Large intestine (tissue), 3 donors: ENCODE results near the gene CABP2. TPM values are rescaled to one million over a fixed set of nuclear protein-coding genes. Genes with fewer than 3 reads are reported as not detected.

Experiments used
- DNase-seq, 2 donors: peaks; one replicate each; pipeline versions ENCODE4 v3.0.0 to v3.0.0-alpha.2; 2013
- H3K27ac ChIP-seq: one replicate; pipeline ENCODE4 v1.5.1; 2013; ENCODE audit warnings: low read length
- H3K27me3 ChIP-seq: 2 replicates; pipeline ENCODE4 v1.6.1; 2013; ENCODE audit warnings: low read length; ENCODE audit not compliant: control insufficient read depth, insufficient read depth
- H3K36me3 ChIP-seq: 2 replicates; pipeline ENCODE4 v1.6.1; 2013; ENCODE audit warnings: low read length; ENCODE audit not compliant: control insufficient read depth, insufficient read depth
- H3K4me1 ChIP-seq: one replicate; pipeline ENCODE4 v1.6.1; 2013; ENCODE audit warnings: low read length; ENCODE audit not compliant: control insufficient read depth, insufficient read depth
- H3K4me3 ChIP-seq: one replicate; pipeline ENCODE4 v1.5.1; 2013; ENCODE audit warnings: low read length
- H3K9me3 ChIP-seq: one replicate; pipeline ENCODE4 v1.6.1; 2013; ENCODE audit warnings: mild to moderate bottlenecking, low read depth, low read length, moderate library complexity; ENCODE audit not compliant: control insufficient read depth
- WGBS: methylation state at CpG from one replicate; pipeline ENCODE4 v1.1.5; 2013; ENCODE audit warnings: low lambda C conversion rate; ENCODE audit not compliant: insufficient coverage; 5-methylcytosine and 5-hydroxymethylcytosine counted together
- polyA plus RNA-seq: library from polyadenylated mRNA; unstranded; fragments of 120-200 nt; gene quantifications from one replicate; pipeline ENCODE4 v1.2.1, GENCODE V29; 2013

CABP2 gene
- polyA plus RNA-seq, 1 donor, result 0.07 TPM

- no peak overlapping the region for H3K27ac ChIP-seq
- 100% methylated on average over 1 of the region's 18 CpGs for WGBS
- H3K4me1 ChIP-seq, result peaks cover 31% of the 10 kb centered on the region
- H3K9me3 ChIP-seq, result no peaks in the 10 kb centered on the region
- peaks cover 3% of the 10 kb centered on the region for H3K27me3 ChIP-seq
- no peak overlapping the region for H3K4me3 ChIP-seq
- DNase-seq, result no peak
- peaks cover 52% of the 10 kb centered on the region for H3K36me3 ChIP-seq
Measured at GRCh38 chr11:67502328-67502979, 20.8 kb downstream of the CABP2 start.

- Histone ChIP-seq H3K27ac (no peak overlapping the region), H3K4me3 (no peak overlapping the region), H3K9me3 (no peaks in the 10 kb centered on the region), H3K27me3 (peaks cover 3% of the 10 kb centered on the region), H3K4me1 (peaks cover 25% of the 10 kb centered on the region), H3K36me3 (peaks cover 52% of the 10 kb centered on the region)
- DNase-seq, result no peak
- no CpG with 5 or more reads among the region's 18 CpGs for WGBS
Measured at GRCh38 chr11:67501854-67502253, 21.4 kb downstream of the CABP2 start.

- H3K36me3 ChIP-seq, result peaks cover 53% of the 10 kb centered on the region
- WGBS, result 100% methylated on average over 3 of the region's 9 CpGs
- no peak for DNase-seq
Measured at GRCh38 chr11:67500831-67501715, 22.2 kb downstream of the CABP2 start.

GRCh38 chr11:67500484-67500821, 22.8 kb downstream of the CABP2 start:
- Histone ChIP-seq H3K27ac (no peak overlapping the region), H3K9me3 (no peaks in the 10 kb centered on the region), H3K4me3 (no peak overlapping the region), H3K4me1 (peaks cover 12% of the 10 kb centered on the region), H3K36me3 (peaks cover 58% of the 10 kb centered on the region), H3K27me3 (peaks cover 3% of the 10 kb centered on the region)
- DNase-seq, result no peak
- no CpG with 5 or more reads among the region's 1 CpG for WGBS

More at GRCh38 chr11:67500831-67501715, 22.2 kb downstream of the CABP2 start:
- Histone ChIP-seq H3K27me3 (peaks cover 3% of the 10 kb centered on the region), H3K9me3 (no peaks in the 10 kb centered on the region), H3K4me3 (no peak overlapping the region), H3K27ac (no peak overlapping the region), H3K4me1 (peaks cover 18% of the 10 kb centered on the region)

- no CpG with 5 or more reads among the region's 26 CpGs for WGBS
- H3K4me3 ChIP-seq, result no peak overlapping the region
- H3K9me3 ChIP-seq, result peaks cover 2% of the 10 kb centered on the region
- H3K4me1 ChIP-seq, result peaks cover 10% of the 10 kb centered on the region
- H3K27me3 ChIP-seq, result peaks cover 3% of the 10 kb centered on the region
- DNase-seq, result no peak
- no peak overlapping the region for H3K27ac ChIP-seq
- H3K36me3 ChIP-seq, result peaks cover 63% of the 10 kb centered on the region
Measured at GRCh38 chr11:67499808-67500483, 23.3 kb downstream of the CABP2 start.

GRCh38 chr11:67498544-67498972, 24.7 kb downstream of the CABP2 start:
- WGBS, result no CpG with 5 or more reads among the region's 21 CpGs
- peaks cover 71% of the 10 kb centered on the region for H3K36me3 ChIP-seq

GRCh38 chr11:67497656-67498291, 25.5 kb downstream of the CABP2 start:
- H3K36me3 ChIP-seq, result peaks cover 78% of the 10 kb centered on the region
- no peak overlapping the region for H3K27ac ChIP-seq
- no peaks in the 10 kb centered on the region for H3K27me3 ChIP-seq
- DNase-seq, result no peak
- H3K4me1 ChIP-seq, result peaks cover 2% of the 10 kb centered on the region
- H3K9me3 ChIP-seq, result peaks cover 5% of the 10 kb centered on the region
- no peak overlapping the region for H3K4me3 ChIP-seq
- WGBS, result no CpG with 5 or more reads among the region's 21 CpGs

More at GRCh38 chr11:67498544-67498972, 24.7 kb downstream of the CABP2 start:
- no peak overlapping the region for H3K27ac ChIP-seq
- H3K27me3 ChIP-seq, result peaks cover 2% of the 10 kb centered on the region
- H3K9me3 ChIP-seq, result peaks cover 5% of the 10 kb centered on the region
- peaks cover 6% of the 10 kb centered on the region for H3K4me1 ChIP-seq
- no peak overlapping the region for H3K4me3 ChIP-seq
- DNase-seq, result no peak

GRCh38 chr11:67496113-67496512, 27.1 kb downstream of the CABP2 start:
- H3K27me3 ChIP-seq, result no peaks in the 10 kb centered on the region
- peaks cover 2% of the 10 kb centered on the region for H3K4me1 ChIP-seq
- DNase-seq, result no peak
- H3K36me3 ChIP-seq, result peaks cover 81% of the 10 kb centered on the region
- peaks cover 5% of the 10 kb centered on the region for H3K9me3 ChIP-seq
- H3K27ac ChIP-seq, result no peak overlapping the region
- no CpG with 5 or more reads among the region's 12 CpGs for WGBS
- H3K4me3 ChIP-seq, result no peak overlapping the region

- Histone ChIP-seq H3K27me3 (no peaks in the 10 kb centered on the region), H3K4me3 (no peak overlapping the region), H3K4me1 (no peaks in the 10 kb centered on the region), H3K9me3 (peaks cover 5% of the 10 kb centered on the region), H3K36me3 (peaks cover 84% of the 10 kb centered on the region), H3K27ac (no peak overlapping the region)
- WGBS, result no CpG with 5 or more reads among the region's 16 CpGs
- DNase-seq, result no peak
Measured at GRCh38 chr11:67495234-67496005, 27.8 kb downstream of the CABP2 start.
